HFFc6 (cell line): ENCODE measurements around the gene GAREM1. TPM values are rescaled to one million over a fixed set of nuclear protein-coding genes. Genes with fewer than 3 reads are reported as not detected.

Experiments
- DNase-seq: peaks from one replicate; pipeline ENCODE4 v3.0.0-alpha.2; 2018
- H3K27ac Mint-ChIP-seq: 2 replicates; pipeline ENCODE4 v1.8.0; 2020; ENCODE audit warnings: mild to moderate bottlenecking, mixed read lengths
- H3K27me3 Mint-ChIP-seq: 2 replicates; pipeline ENCODE4 v1.8.0; 2021; ENCODE audit warnings: mild to moderate bottlenecking, moderate library complexity, mixed read lengths; ENCODE audit not compliant: insufficient read depth
- H3K36me3 Mint-ChIP-seq: 2 replicates; pipeline ENCODE4 v1.8.0; 2021; ENCODE audit warnings: low read depth, mixed read lengths
- H3K4me1 Mint-ChIP-seq: 2 replicates; pipeline ENCODE4 v1.8.0; 2020; ENCODE audit warnings: low read depth, mixed read lengths
- H3K4me3 Mint-ChIP-seq: 2 replicates; pipeline ENCODE4 v1.8.0; 2020; ENCODE audit warnings: mild to moderate bottlenecking, moderate library complexity, mixed read lengths
- H3K9me3 Mint-ChIP-seq: 2 replicates; pipeline ENCODE4 v1.8.0; 2020; ENCODE audit warnings: mild to moderate bottlenecking, mixed read lengths
- total RNA-seq, 6 experiments: library from RNA; stranded (reverse); fragmentation: NEBNext Ultra II Directional; extraction: Animal tissue kit (Norgen Biotek cat#: 25700); gene quantifications; 2 replicates in 1 of 6; 3 replicates in 5 of 6; pipeline ENCODE4 v1.2.3, GENCODE V29; 2021
- TF ChIP-seq, protein P1 (sequence below): fragments of 200-600 bp; sonication (generic); IDR thresholded peaks from 2 replicates; pipeline ENCODE4 v1.5.0; 2021; ENCODE audit warnings: antibody characterized with exemption, mild to moderate bottlenecking

The GAREM1 gene
- total RNA-seq, 6 experiments from 2014 or later: 0.03 to 0.31 (median 0.08) TPM

GRCh38 chr18:32473325-32473724 is 2.6 kb upstream of the GAREM1 start:
- no peaks in the 10 kb centered on the region for H3K9me3 Mint-ChIP-seq
- H3K27ac Mint-ChIP-seq: no peak overlapping the region
- no peaks in the 10 kb centered on the region for H3K36me3 Mint-ChIP-seq
- H3K4me3 Mint-ChIP-seq: no peak overlapping the region
- TF ChIP-seq, protein P1, sequence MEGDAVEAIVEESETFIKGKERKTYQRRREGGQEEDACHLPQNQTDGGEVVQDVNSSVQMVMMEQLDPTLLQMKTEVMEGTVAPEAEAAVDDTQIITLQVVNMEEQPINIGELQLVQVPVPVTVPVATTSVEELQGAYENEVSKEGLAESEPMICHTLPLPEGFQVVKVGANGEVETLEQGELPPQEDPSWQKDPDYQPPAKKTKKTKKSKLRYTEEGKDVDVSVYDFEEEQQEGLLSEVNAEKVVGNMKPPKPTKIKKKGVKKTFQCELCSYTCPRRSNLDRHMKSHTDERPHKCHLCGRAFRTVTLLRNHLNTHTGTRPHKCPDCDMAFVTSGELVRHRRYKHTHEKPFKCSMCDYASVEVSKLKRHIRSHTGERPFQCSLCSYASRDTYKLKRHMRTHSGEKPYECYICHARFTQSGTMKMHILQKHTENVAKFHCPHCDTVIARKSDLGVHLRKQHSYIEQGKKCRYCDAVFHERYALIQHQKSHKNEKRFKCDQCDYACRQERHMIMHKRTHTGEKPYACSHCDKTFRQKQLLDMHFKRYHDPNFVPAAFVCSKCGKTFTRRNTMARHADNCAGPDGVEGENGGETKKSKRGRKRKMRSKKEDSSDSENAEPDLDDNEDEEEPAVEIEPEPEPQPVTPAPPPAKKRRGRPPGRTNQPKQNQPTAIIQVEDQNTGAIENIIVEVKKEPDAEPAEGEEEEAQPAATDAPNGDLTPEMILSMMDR: no peak
- peaks cover 13% of the 10 kb centered on the region for H3K4me1 Mint-ChIP-seq
- H3K27me3 Mint-ChIP-seq: peaks cover 10% of the 10 kb centered on the region; the same call in 1 of the 2 replicates
- DNase-seq: no peak

DNA sequence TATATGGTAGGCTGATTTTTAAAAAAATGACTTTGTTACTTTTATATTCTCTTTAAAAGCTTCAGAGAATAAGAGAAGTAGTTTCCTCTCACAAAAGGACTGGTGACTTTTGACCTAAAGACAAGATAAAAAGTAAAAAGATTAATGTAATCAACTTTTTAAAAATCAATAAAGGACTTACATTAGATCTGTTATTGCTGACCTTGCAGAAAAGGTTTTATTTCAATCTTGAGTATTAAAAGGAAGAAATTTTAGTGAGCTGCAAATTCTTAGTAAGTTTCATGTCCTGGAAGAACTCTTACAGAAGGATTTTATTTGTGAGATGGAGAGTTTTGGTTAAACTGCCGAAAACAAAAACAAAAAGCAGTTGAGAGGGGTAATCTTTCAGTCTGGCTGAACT is 2.2 kb upstream of the GAREM1 start:
- TF ChIP-seq, protein P1: no peak
- Mint-ChIP-seq H3K27ac (no peak overlapping the region), H3K9me3 (no peaks in the 10 kb centered on the region), H3K36me3 (no peaks in the 10 kb centered on the region), H3K4me1 (peaks cover 13% of the 10 kb centered on the region), H3K4me3 (no peak overlapping the region), H3K27me3 (peaks cover 10% of the 10 kb centered on the region; the same call in 1 of the 2 replicates)
- DNase-seq: no peak

- no peaks in the 10 kb centered on the region for H3K36me3 Mint-ChIP-seq
Observed at GRCh38 chr18:32470460-32470713, 295 bp downstream of the GAREM1 start.

GRCh38 chr18:32469691-32470459 is 807 bp downstream of the GAREM1 start:
- peaks cover 11% of the 10 kb centered on the region for H3K27me3 Mint-ChIP-seq
- no peak overlapping the region for H3K27ac Mint-ChIP-seq
- no peaks in the 10 kb centered on the region for H3K9me3 Mint-ChIP-seq
- DNase-seq: no peak
- H3K36me3 Mint-ChIP-seq: no peaks in the 10 kb centered on the region
- TF ChIP-seq, protein P1: no peak
- H3K4me1 Mint-ChIP-seq: peaks cover 13% of the 10 kb centered on the region
- H3K4me3 Mint-ChIP-seq: peak overlapping the region; percentile 82

More at GRCh38 chr18:32470460-32470713, 295 bp downstream of the GAREM1 start:
- Mint-ChIP-seq H3K4me3 (peak overlapping the region; percentile 82; the same call in 1 of the 2 replicates), H3K27ac (no peak overlapping the region), H3K27me3 (peaks cover 13% of the 10 kb centered on the region), H3K4me1 (peaks cover 13% of the 10 kb centered on the region), H3K9me3 (no peaks in the 10 kb centered on the region)
- TF ChIP-seq, protein P1: no peak
- no peak for DNase-seq

- H3K27me3 Mint-ChIP-seq: peaks cover 11% of the 10 kb centered on the region
- TF ChIP-seq, protein P1: 0 out of 2 replicates have a peak, but pooled peaks have one; percentile 9
- peak; percentile 2 for DNase-seq
- H3K27ac Mint-ChIP-seq: no peak overlapping the region
- H3K36me3 Mint-ChIP-seq: no peaks in the 10 kb centered on the region
- no peak overlapping the region for H3K4me3 Mint-ChIP-seq
- H3K9me3 Mint-ChIP-seq: no peaks in the 10 kb centered on the region
- H3K4me1 Mint-ChIP-seq: peaks cover 13% of the 10 kb centered on the region
Observed at GRCh38 chr18:32469190-32469651, 1.5 kb downstream of the GAREM1 start.
